ENCODE data around the gene TRAF3IP3.

The TRAF3IP3 gene

DNA sequence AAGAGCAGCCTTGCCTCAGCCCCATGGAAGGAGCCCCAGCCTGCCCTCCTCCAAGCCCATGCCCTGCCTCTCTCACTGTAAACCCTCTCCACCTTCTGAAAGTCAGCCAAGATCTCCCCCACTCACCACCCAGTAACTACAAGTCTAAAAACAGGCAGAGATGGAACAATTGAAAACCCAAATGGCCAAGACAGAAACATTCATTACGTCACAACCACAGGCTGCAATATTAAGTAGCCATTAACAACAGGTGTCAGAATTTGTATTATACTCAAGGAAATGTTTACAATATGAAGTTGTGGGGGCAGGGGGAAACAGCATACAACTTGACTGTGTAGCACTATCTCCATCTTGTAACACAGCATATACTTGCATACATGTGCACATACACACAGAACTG is 47.7 kb downstream of the TRAF3IP3 start:
- DNase-seq = no peak

DNA sequence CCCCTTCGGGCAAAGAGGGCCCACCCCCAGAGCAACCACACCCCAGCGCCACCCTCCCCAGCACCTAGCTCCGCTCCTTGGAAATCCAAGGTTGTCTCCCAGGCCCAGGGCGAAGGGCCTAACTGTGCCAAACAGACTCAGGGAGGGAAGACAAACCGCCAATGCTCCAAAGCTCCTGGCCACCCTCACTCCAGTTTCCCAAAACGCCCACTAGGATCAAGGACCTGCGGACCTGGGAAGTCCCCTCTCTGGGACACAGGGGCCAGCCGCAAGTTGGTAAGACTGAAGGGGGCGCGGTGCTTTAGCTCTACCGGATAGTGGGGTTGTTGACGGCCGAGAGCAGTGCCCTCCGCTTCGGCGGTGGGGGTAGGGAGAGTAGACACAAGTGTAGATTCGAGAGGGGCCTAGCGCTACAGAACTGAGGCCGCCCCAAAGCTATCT is 49.5 kb downstream of the TRAF3IP3 start:
- no peak for DNase-seq

DNA sequence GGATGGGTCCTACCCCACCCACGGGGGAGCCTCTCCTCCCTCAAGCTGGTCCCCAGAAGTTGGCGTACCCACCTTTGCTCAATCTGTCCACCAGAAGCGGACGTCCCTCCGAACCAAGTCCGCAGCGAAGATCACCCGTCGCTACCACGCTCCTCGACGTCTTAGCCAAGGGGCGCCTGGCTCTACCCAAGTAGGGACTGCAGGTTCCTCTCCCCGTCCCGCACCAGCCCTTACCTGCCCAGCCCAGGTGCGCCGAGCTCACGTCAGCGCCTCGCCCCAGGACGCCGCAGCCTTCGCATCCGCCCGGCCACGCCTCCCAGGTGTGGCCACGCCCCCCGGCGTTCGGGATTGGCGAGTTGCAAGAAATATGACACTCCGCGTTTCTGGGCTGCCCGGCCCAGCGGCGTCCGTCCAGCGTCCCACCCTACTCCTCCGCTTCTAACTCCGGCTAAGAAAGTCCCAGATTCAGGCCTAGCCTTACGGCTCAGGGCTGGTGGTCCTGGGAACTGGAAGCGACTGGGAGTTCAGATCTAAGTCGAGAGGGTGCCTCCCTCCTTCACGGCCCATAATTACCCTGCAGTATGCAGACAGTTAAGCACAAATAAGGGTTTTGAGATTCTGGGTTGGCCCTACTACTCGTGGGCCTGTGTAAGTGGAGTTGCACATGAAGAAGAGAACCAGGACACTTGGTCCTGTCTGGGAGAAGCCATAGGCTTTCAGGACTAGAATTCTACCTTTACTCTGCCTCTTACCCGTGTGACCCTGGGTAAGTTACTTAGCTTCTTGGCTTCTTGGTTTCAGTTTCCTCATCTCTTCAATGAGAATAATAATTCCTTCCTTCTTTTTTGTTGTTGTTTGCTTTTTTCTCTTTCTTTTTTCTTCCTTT is 50.3 kb downstream of the TRAF3IP3 start, which contains the start of gene IRF6:
Gene IRF6, minus strand, starts transcription at position 268 of the 886 bp plus-strand sequence. CDS start 4,729 bp downstream, outside the sequence.
- DNase-seq = peak; percentile 45 to 53

DNA sequence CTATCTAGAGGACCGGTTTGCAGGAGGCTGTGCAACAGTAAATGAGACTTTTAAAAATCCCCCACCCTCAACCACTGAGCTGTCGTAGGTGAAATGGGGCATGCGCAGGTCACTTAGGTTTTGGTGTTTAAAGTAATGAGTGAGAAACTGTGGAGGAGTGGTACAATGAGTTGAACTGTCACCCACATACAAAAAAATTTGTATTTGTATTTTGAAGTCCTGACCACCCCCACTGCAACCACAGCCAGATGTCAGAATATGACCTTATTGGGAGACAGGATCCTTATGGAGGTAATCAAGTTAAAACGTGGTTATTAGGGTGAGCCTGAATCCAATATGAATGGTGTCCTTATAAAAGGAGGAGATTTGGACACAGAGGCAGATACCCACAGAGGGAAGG is 51.7 kb downstream of the TRAF3IP3 start:
- DNase-seq = no peak

DNA sequence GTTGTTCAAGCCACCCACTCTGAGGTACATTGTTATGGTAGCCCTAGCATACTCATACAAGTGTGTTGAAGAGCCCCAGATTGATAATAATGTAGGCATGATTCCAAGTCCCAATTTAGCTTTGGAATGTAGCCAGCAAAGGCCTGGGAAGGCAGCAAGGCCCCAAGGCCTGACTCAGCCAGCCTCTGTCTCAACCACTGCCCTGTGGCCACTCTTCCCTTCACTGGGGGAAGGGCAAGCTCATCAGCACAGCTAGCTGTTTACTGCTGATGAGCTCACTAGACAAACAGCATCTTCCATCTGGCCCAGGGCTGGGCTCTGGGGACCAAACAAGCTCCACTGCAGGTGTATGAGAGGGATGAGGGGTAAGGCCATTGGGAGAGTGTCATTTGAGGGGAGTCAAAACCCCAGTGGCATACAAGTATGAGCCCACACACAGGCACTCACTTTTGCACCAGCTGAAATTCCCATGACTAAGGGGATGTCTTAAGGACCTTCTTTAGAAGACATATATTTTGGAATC is 52.3 kb downstream of the TRAF3IP3 start:
- DNase-seq = no peak

DNA sequence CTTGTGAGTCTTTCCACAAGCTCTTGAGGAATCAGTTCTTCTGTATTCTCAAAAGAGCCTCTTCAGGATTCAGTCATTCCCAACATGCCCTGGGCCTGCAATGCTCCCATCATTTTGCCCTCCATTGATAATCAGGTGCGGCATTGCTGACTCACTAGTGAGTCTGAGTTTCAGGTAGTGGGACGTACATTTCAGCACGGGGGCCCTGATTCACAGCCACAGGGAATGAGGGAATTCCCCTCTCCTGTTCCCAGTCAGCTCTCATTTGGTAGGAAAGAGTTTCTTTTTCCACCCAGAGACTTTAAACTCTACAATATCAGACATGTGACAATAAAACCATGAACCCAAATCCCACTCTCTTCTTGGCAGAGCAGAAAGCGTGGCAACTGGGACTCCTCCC is 53.8 kb downstream of the TRAF3IP3 start:
- DNase-seq = no peak

DNA sequence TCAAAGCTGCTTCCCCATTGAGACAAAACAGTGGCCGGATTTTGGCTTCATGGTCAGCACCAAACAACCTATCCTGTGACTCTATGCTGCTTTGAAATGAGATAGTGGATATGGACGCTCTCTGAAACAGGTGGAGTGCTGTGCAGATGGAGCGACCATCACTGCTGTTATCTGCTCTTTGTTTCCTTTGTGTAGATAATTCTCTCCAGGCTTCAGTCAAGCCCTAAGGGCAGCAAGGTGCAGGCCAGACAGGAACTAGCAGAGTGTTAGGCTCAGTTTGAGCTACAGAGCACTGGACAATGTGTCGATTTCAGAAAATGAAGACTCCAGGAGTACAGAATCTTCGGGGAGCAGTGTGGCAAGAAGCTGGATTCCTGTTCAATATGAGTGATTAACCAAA is 54.9 kb downstream of the TRAF3IP3 start:
- DNase-seq = no peak

DNA sequence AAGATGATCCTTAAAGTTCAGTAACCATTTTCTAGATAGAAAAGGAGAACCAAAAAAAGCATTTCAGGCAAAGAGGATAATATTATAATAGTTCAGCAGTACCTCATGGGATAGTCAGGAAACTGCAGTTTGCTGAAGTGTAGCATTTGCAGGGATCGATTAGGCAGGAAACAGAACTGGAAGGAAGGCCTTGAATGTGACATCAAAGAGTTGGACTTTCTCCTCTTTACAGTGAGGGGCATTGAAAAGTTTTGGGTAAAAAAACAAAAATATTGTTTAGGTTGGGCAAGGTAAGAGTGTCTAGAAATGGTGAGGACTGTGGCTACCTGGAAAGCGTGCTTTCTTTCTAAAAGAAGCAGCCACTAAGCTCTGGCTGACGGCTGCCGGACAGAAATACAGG is 58.0 kb downstream of the TRAF3IP3 start:
- no peak for DNase-seq

DNA sequence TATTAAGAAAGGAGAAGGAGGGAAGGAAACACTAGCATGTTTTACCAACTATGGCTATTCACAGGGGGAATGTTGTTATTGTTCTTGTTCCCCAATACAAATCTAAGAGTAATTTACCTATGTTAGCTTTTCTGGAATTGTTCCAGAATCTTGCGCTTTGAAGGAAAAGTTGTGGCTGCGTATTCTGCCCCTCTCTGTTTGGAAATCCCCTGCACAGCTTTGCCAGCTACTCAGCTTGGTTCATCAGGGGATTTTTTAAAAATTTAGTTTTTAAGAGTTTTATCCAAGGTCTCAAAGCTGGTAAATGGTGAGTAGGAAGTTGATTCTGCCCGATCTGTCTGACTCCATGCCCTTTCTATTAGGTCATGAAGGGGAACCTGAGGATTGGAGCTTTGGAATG is 59.6 kb downstream of the TRAF3IP3 start:
- no peak for DNase-seq

DNA sequence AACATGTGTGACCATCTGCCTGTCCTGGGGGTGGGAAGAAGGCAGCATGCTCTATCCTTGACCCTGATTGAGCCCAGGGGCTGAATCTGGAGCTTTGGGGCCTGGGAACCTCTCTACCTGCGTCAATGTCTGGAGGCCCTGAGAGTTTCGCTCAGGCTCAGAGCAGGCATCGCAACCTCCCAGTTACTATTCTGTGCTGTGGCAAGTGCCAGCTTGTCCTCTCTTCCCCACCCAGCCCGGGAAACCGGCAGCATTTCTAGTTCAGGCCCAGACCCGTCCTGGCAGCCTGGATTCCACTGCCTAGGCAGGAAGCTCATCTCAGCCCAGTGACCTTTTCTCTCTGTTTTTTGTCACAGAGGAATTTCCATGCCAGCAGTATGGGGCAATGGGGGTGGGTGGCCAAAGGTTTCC is 60.1 kb downstream of the TRAF3IP3 start:
- no peak for DNase-seq

DNA sequence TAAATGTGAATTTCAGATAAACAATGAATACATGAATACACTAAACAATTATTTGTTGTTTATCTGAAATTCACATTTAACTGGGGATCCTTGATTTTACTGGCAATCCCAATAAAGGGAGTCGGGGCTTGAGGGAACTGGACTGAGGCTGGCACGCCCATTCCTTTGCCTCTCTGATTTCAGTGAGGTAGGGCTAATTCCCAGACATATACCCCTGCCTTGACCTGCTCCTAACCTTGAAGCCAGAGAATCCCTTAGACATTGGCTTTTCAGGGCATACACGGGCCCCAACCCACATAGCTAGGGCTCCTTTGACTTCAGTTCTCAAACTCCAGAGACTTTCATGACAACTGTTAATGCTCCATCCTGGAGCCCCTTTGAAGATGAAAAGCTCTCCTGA is 61.1 kb downstream of the TRAF3IP3 start:
- DNase-seq = no peak

DNA sequence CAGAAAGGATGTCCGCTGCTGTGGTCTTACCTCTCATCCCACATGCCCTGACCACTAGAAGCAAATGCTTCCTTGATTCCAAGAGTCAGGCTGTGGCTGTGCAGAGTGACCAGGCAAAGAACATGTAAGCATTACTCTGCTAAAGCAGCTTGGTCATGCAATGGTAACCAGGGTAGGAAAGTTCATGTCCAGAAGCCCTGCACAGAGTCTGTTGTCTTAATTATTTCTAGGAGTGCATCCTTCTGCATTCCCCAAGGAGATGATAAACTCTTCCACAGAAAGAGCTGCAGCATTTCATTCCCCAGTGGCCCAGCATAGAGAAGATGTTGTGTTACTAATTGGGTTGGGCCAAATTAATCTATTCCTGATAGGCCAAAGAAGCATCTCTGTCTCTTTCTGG is 61.8 kb downstream of the TRAF3IP3 start:
- no peak for DNase-seq

DNA sequence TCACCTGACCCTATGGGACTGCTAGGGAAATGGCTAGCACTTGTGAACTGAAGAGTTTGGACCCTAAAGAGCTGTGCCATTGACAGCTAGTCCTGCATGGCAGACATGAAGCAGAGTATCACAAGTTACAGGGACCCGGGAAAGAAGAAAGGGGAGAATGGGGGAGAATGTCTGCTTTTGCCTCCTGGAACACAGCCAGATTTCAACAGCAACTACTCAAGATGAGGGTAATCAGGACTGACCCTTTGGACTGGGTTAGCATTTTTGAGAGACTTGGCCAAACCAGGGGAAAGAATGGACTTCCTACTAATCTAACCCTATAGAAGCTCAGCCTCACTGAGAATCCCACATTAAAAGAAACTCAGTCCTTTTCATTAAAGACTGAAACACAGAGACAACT is 63.2 kb downstream of the TRAF3IP3 start:
- no peak for DNase-seq

DNA sequence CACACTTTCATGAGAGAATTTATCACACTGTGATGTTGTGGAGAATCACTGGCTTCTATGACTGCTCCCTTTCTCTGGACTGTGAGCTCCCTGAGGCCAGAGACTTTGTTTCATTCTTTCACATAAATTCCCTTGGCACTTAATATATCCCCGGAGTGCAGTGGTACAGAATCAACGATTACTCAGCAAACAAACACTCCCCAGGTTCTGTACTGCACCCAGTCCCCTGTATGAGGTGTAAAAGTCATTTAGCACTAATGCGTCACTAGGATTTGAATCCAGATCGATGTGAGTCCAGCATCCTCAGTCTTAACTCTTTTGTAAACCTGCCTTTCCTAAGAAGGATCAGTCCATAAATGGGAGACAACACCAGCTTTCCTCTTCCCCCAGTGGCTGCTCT is 65.1 kb downstream of the TRAF3IP3 start:
- no peak for DNase-seq

DNA sequence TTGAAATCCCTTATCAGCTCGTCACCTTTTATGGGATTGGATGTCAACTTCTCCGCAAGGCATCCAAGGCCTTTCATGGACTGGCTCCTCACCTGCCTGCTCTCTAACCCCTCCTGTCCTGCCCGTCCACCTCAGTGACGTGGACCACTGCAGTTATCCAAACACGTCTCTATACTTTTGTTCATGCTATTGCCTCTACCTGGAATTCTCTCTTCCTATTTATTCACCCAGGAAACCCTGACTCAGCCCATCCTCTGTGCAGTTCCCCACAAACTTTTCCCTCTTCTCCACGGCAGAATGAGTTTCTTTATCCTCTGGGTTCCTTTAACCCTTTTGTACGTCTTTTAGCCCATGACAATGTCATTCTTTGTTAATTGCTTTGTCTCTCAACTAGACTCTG is 66.9 kb downstream of the TRAF3IP3 start:
- no peak for DNase-seq

DNA sequence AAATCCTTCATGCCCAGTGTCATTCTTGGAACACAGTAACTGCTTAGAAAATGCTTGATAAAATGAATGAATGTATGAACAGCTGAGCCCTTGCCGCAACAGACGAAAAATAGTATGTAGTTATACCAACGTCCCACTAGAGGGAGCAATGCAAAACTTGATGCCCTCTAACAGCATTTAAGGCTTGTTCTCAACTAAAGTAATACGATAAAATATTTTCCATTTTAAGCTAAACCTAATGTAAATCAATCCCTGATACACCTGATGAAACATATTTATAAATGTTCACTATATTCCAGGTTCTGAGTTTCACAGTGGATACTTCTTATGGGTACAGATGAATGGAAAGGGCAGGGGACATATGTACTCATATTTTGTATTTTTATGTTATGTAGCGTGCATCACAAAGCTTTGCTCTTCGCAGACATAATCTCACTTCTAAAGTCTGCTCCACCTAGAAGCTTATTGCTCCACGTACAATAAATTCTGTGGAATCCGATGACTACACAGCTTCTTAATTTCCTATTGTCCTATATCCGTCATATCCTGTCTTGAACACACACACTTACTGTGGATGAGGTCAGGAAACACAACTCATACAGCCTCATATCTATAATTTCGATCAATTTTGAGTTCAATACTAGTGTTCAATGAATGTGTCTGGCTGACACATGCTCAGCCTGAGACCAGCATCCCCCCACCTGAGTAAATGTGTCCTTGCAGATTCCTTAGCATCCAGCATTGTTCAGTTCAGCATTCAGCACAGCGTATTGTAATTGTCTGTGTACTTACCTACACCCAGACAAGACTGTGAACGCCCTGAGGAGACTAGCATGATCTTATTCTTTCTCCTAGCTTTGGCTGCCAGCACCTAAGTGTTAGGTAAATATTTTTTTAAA is 67.5 kb downstream of the TRAF3IP3 start:
- DNase-seq = no peak

DNA sequence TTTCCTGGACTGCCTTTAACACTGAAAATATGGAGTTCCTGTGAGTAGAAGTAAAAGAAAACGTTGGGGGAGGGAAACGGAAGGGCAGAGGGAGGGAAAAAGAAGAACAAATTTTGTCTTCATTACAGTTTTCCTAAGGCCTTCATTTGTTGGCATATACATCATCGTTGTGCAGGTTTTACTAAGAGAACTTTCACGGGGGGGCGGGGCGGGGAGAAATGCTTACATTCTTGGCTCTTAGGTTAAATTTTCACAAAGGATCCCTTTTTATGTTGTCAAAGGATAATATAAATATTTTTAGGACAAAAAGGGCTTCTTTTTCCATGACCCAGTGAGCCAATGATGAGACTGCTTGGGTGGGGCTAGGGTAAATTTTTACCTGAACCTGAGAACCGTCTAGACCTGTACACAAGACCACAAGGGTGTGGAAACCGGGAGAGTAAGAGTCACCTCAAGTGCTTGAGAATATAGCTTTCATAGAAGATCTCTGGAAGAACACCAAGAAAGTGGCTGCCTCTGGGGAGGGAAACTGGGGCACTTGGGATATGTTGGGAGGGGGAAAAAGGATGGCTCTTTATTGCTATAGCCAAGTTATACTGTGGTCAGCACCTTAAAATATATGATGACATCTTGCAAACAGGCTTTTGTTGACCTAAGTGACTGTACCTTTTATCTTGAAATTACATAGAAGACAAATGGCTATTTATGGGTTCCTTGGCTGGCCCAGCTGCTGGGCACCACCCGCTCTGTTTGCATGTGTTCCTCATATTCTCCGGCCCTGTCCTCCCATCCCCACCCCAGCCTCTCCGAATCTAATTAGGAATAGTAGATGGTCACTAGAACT is 70.0 kb downstream of the TRAF3IP3 start:
- DNase-seq = no peak

DNA sequence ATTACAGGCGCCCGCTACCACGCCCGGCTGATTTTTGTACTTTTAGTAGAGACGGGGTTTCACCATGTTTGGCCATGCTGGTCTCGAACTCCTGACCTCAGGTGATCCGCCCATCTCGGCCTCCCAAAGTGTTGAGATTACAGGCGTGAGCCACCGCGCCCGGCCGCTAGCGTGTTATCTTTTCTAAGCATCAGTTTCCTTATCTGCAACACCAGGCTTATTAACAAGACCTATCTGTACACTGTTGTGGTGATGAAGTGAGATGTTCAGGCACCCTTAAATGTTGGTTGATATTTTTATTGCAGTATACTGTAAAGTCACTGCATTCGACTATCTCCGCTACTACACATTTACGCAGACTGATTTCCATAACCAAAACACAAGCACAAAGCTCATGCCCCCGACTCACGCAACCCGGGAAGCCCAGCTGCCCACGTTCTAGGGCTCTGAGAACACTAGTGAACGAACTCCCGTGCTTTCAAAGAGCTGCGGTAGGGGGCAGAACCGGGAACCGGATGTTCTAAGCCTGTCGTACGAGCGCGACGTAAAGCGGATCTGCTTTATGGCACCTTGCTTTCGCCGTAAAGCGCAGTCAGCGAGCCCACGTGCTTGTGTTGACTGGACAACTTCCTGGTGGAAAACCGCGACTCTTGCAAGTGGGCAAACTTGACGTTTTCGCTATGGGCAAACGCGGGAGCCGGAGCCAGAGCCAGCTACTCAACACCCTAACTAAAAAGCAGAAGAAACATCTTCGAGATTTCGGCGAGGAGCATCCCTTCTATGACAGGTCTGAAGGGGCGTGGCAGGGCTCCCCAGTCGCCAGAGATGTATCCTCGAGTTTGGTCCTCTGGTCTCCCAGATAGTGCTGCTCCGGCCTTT is 71.8 kb downstream of the TRAF3IP3 start, which contains the start of gene UTP25:
Gene UTP25, plus strand, starts transcription at position 589 of the 879 bp plus-strand sequence. Its CDS starts 92 bp downstream, at position 681.
- DNase-seq = peak; percentile 91 to 93

DNA sequence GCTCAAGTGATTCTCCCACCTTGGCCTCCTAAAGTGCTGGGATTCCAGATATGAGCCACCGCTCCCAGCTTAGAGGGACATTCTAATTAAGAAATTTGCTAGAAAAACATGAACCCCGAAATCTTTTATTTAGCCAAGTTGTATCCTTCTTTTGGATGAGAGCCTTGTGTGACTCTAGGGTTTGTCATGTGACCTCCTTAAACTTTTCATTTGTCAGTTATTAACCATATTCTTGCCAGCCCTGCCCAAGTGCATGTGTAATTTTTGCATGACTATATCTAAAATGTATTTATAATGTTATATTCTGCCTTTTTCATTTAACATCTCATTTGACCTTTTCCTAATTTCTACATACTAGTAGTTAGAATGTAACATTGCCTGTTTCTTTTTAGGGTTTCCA is 73.9 kb downstream of the TRAF3IP3 start:
- DNase-seq = no peak

DNA sequence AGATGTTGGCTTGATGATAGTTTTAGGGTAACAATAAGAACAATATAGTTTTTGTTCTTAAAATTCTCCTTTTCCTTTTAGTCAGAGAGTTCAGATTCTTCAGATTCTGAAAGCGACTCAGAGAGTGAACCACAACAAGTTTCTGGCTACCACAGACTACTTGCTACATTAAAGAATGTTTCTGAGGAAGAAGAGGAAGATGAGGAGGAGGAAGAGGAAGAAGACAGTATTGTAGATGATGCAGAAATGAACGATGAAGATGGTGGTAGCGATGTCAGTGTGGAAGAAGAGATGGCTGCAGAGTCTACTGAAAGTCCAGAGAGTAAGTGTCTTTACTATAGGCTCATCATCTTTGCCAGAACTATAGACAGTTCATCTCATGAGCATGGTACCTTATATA is 74.9 kb downstream of the TRAF3IP3 start:
- DNase-seq = no peak

DNA sequence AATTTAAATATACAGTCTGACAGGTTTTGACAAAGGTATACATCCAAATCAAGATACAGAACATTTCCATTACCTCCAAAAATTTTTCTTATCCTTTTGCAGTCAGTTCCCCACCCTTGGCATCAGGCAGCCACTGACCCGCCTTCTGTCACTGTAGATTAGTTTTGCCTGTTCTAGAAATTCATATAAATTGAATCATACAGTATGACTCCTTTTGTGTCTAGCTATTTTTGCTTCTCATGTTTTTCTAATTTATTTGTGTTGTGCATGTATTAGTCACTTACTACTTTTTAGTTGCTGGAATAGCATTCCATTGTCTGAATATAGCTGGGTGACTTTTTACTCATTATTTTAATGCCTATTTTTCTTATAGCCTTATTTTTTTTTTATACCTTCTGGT is 75.8 kb downstream of the TRAF3IP3 start:
- no peak for DNase-seq

Measured in activated CD4-positive, alpha-beta T cell treated with anti-CD3 and anti-CD28 coated beads, Interleukin-2, amount 50 U/mL, for 4 hours (primary cell).